GM18907 (cell line): ENCODE measurements around the gene RUSF1.
"Not testable (repeated sequence)": the region's sequence is repeated elsewhere in the genome, so short reads cannot be mapped to it uniquely, and the experiment has no call there.

Experiments used
- ATAC-seq: cut with Tn5 transposase; IDR thresholded peaks from one replicate; pipeline ENCODE4 v1.9.1; 2021; ENCODE audit warnings: mild to moderate bottlenecking, moderate library complexity; ENCODE audit not compliant: unreplicated experiment

RUSF1 gene

GRCh38 chr16:31517800-31518402 lies 9.7 kb upstream of the RUSF1 start:
- no peak for ATAC-seq

- no peak for ATAC-seq
Measured at GRCh38 chr16:31513884-31514283, 5.7 kb upstream of the RUSF1 start.

GRCh38 chr16:31513126-31513525 lies 4.9 kb upstream of the RUSF1 start:
- ATAC-seq: no peak

- ATAC-seq: no peak
Measured at GRCh38 chr16:31508706-31509195, 560 bp upstream of the RUSF1 start.

GRCh38 chr16:31507617-31507928 lies 618 bp downstream of the RUSF1 start:
- no peak for ATAC-seq

GRCh38 chr16:31505483-31505882 lies 2.7 kb downstream of the RUSF1 start:
- ATAC-seq: no peak

- ATAC-seq: no peak
Measured at GRCh38 chr16:31504159-31504558, 4.0 kb downstream of the RUSF1 start.

GRCh38 chr16:31503555-31503954 lies 4.6 kb downstream of the RUSF1 start:
- not testable (repeated sequence) for ATAC-seq

- no peak for ATAC-seq
Measured at GRCh38 chr16:31502981-31503380, 5.2 kb downstream of the RUSF1 start.

- no peak for ATAC-seq
Measured at GRCh38 chr16:31501966-31502348, 6.2 kb downstream of the RUSF1 start.

GRCh38 chr16:31501226-31501965 lies 6.8 kb downstream of the RUSF1 start:
- no peak for ATAC-seq

- ATAC-seq: no peak
Measured at GRCh38 chr16:31499928-31500327, 8.3 kb downstream of the RUSF1 start.

- no peak for ATAC-seq
Measured at GRCh38 chr16:31498493-31498892, 9.7 kb downstream of the RUSF1 start.

GRCh38 chr16:31496670-31497069 lies 11.5 kb downstream of the RUSF1 start:
- no peak for ATAC-seq

GRCh38 chr16:31493506-31494125 lies 14.6 kb downstream of the RUSF1 start:
- no peak for ATAC-seq

GRCh38 chr16:31491778-31492418 lies 16.3 kb downstream of the RUSF1 start:
- no peak for ATAC-seq

- no peak for ATAC-seq
Measured at GRCh38 chr16:31489616-31490584, 18.3 kb downstream of the RUSF1 start.

- ATAC-seq: no peak
Measured at GRCh38 chr16:31489298-31489564, 19.0 kb downstream of the RUSF1 start.

GRCh38 chr16:31488468-31489297 lies 19.5 kb downstream of the RUSF1 start:
- ATAC-seq: no peak
